Left ventricle myocardium inferior (tissue), 1 donor: ENCODE results near the gene COMMD9. TPM values are rescaled to one million over a fixed set of nuclear protein-coding genes. Genes with fewer than 3 reads are reported as not detected.

Experiments
- DNase-seq: peaks from one replicate; pipeline ENCODE4 v3.0.0-alpha.2; 2020
- H3K27ac ChIP-seq: fragments of 200-600 bp; replicated peaks from 2 replicates; pipeline ENCODE4 v1.8.0; 2021
- H3K27me3 ChIP-seq: fragments of 200-600 bp; 2 replicates; pipeline ENCODE4 v1.8.0; 2021; ENCODE audit warnings: low read depth
- H3K36me3 ChIP-seq: fragments of 200-600 bp; 2 replicates; pipeline ENCODE4 v1.8.0; 2021
- H3K4me1 ChIP-seq: fragments of 200-600 bp; 2 replicates; pipeline ENCODE4 v1.8.0; 2021
- H3K4me3 ChIP-seq: fragments of 200-600 bp; 2 replicates; pipeline ENCODE4 v1.8.0; 2021; ENCODE audit warnings: mild to moderate bottlenecking, moderate library complexity
- H3K9me3 ChIP-seq: fragments of 200-600 bp; replicated peaks from 2 replicates; pipeline ENCODE4 v1.8.0; 2021
- intact Hi-C: fragments of 100-400 bp; cut with micrococcal nuclease; formaldehyde crosslinking; loops from one replicate; pipeline ENCODE4 v1.11.0; 2022
- total RNA-seq: library from RNA; stranded (reverse); fragmentation: NEBNext Ultra II Directional; extraction: Animal tissue kit (Norgen Biotek cat#: 25700); gene quantifications from one replicate; pipeline ENCODE4 v1.2.1, GENCODE V29; 2021
- TF ChIP-seq, protein P1 (sequence below): fragments of 200-600 bp; IDR thresholded peaks from 2 replicates; pipeline ENCODE4 v1.8.0; 2021; ENCODE audit warnings: antibody characterized with exemption, mild to moderate bottlenecking, borderline replicate concordance
- donor health status: DM: no; HTN: yes; CAD: no; lungs with severe emphysema.

The COMMD9 gene
- total RNA-seq, 1 donor from 2014 or later: 58.0 TPM

DNA sequence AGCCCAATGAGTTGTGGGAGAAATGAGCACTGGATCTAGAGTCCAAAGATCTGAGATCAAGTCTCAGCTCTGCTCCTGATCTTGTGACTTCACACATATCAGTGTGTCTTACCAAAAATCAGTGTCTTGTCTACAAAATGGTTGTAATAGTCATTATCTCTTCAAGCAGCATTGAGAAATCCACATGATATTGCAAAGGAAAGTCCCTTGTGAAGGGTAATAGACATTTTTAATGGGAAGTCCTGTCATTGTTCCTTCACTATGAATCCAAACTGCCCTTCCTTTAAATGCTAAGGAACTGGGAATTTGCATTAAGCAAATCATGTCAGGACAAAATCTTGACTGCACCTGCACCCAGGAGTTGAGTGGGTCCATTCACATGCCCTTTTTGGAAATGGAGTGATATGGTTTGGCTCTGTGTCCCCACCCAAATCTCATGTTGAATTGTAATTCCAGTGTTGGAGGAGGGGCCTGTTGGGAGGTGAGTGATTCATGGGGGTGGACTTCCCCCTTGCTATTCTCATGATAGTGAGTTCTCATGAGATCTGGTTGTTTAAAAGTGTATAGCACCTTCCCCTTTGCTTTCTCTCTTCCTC is 51.1 kb downstream of the COMMD9 start:
- Histone ChIP-seq H3K9me3 (no peaks in the 10 kb centered on the region), H3K4me1 (no peaks in the 10 kb centered on the region), H3K27me3 (peaks cover 12% of the 10 kb centered on the region), H3K36me3 (no peaks in the 10 kb centered on the region), H3K27ac (no peak overlapping the region), H3K4me3 (no peak overlapping the region)
- DNase-seq: no peak
- TF ChIP-seq, protein P1, sequence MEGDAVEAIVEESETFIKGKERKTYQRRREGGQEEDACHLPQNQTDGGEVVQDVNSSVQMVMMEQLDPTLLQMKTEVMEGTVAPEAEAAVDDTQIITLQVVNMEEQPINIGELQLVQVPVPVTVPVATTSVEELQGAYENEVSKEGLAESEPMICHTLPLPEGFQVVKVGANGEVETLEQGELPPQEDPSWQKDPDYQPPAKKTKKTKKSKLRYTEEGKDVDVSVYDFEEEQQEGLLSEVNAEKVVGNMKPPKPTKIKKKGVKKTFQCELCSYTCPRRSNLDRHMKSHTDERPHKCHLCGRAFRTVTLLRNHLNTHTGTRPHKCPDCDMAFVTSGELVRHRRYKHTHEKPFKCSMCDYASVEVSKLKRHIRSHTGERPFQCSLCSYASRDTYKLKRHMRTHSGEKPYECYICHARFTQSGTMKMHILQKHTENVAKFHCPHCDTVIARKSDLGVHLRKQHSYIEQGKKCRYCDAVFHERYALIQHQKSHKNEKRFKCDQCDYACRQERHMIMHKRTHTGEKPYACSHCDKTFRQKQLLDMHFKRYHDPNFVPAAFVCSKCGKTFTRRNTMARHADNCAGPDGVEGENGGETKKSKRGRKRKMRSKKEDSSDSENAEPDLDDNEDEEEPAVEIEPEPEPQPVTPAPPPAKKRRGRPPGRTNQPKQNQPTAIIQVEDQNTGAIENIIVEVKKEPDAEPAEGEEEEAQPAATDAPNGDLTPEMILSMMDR: no peak
- intact Hi-C loops: no loop called here

DNA sequence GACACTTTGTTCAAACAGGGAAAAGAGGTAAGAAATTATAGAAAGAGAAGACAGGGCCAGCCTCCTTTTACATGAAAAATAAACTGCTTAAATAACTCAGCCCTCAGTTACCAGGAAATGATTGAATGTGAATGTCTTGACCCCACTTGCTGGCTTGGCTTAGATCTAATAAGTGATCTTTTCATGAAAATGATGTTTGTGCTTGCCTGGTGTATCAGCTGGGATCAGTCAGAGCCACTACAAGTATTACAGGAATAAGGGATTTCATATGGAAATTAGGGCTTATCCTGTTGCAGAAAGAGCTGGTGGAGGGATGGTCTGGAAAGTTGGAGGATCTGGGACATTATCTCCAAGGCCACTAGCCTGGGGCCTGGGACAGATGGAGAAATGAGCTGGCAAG is 51.8 kb downstream of the COMMD9 start:
- peaks cover 12% of the 10 kb centered on the region for H3K27me3 ChIP-seq
- intact Hi-C loops: no loop called here
- H3K9me3 ChIP-seq: no peaks in the 10 kb centered on the region
- H3K36me3 ChIP-seq: no peaks in the 10 kb centered on the region
- no peak overlapping the region for H3K27ac ChIP-seq
- H3K4me1 ChIP-seq: no peaks in the 10 kb centered on the region
- H3K4me3 ChIP-seq: no peak overlapping the region
- no peak for DNase-seq
- TF ChIP-seq, protein P1: no peak

GRCh38 chr11:36235750-36236149 is 53.5 kb downstream of the COMMD9 start:
- intact Hi-C loops: no loop called here
- no peak for DNase-seq
- TF ChIP-seq, protein P1: no peak

DNA sequence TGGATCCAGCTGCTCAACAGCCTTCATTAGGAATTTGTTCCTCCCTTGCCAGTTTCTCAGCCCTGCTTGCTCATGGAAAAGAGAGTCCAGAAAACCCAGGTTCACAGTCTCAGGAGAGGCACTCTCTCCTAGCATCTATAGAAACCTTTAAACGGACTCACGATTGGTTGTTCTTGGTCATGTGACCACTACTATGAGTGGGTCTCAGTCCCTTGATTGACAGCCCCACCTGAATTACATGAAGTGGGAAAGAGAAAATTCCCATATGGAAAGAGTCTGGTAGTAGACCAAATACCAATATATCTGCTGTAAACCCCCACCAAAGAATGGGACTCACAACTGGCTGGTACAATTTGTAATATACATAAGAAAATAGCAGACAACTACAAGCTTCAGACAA is 54.4 kb downstream of the COMMD9 start:
- H3K4me1 ChIP-seq: peaks cover 17% of the 10 kb centered on the region
- TF ChIP-seq, protein P1: no peak
- intact Hi-C loops: no loop called here
- no peak for DNase-seq
- H3K36me3 ChIP-seq: no peaks in the 10 kb centered on the region
- H3K4me3 ChIP-seq: no peak overlapping the region
- no peak overlapping the region for H3K27ac ChIP-seq
- no peaks in the 10 kb centered on the region for H3K9me3 ChIP-seq
- H3K27me3 ChIP-seq: peaks cover 4% of the 10 kb centered on the region

More at GRCh38 chr11:36235750-36236149, 53.5 kb downstream of the COMMD9 start:
- no peak overlapping the region for H3K27ac ChIP-seq
- H3K4me1 ChIP-seq: peaks cover 10% of the 10 kb centered on the region
- H3K4me3 ChIP-seq: no peak overlapping the region
- no peaks in the 10 kb centered on the region for H3K36me3 ChIP-seq
- no peaks in the 10 kb centered on the region for H3K9me3 ChIP-seq
- peaks cover 12% of the 10 kb centered on the region for H3K27me3 ChIP-seq

DNA sequence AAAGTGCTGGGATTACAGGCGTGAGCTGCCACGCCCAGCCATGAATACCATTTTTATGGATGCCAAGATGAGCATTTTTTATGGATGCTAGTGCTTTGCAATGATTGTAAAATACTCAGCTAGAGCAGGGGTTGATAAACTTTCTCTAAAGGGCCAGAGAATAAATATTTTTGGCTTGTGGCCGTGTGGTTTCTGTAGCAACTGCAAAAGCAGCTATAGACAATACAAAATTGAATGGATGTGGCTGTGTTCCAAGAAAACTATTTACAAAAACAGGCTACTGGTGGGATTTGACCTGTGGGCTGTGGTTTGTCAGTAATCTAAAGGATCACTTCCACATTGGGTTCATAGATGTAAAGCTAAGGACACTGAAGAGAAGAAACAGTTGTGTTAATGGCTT is 56.0 kb downstream of the COMMD9 start:
- Histone ChIP-seq H3K27ac (no peak overlapping the region), H3K4me3 (no peak overlapping the region), H3K36me3 (no peaks in the 10 kb centered on the region), H3K4me1 (peaks cover 17% of the 10 kb centered on the region), H3K9me3 (no peaks in the 10 kb centered on the region), H3K27me3 (no peaks in the 10 kb centered on the region)
- intact Hi-C loops: no loop called here
- TF ChIP-seq, protein P1: no peak
- DNase-seq: no peak
